ENCODE measurements around the gene KDM6A.
"Not testable (repeated sequence)": the region's sequence is repeated elsewhere in the genome, so short reads cannot be mapped to it uniquely, and the experiment has no call there.

Gene KDM6A

DNA sequence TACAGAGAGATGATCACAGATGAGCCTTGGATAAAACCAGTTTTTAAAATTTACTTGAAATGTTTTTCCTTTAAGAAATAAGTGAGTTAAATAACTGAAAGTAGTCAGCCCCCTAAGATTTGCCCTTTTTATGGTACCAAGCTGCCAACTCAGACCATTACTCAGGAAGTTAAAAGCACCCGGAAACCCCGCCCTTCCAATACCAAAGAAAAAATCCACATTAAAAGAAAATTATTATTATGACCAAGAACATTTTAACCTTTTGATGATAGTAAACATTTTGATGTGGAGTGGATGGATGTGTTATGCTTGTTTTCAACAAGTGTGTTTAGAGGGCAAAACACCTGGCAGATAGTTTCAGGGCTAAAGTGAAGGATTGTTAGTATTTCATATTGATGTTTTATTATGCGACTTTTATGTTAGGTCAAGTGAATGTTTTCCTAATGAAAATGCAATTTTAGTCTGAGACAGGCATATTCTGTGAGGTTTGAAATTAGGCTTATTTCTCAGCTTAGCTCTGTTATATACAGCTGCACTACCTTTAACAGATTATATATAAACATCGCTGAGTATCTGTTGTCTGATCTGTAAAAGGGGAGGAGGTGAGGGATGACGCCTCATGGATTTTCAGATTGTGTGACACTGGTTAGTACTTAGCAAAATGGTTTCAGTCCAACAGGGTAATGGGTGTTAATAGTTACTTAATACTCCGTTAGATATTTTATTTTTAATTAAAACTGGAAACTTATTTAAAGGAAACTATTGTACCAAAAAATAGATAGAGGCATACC lies 89.0 kb downstream of the KDM6A start:
- no peak for DNase-seq (ENCODE audit: low read depth)

DNA sequence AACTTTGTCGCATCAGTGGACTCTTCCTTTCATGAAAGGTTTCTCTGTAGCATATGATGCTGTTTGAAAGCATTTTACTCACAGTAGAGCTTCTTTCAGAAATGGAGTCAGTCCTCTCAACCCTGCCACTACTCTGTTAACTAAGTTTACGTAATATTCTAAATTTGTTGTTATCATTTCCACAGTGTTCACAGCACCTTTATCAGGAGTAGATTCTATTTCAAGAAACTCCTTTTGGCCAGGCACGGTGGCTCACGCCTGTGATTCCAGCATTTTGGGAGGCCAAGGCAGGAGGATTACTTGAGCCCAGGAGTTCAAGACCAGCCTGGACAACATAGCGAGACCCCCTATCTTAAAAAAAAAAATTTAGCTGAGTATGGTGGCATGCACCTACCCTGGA lies 90.0 kb downstream of the KDM6A start:
- DNase-seq (ENCODE audit: low read depth) = no peak

DNA sequence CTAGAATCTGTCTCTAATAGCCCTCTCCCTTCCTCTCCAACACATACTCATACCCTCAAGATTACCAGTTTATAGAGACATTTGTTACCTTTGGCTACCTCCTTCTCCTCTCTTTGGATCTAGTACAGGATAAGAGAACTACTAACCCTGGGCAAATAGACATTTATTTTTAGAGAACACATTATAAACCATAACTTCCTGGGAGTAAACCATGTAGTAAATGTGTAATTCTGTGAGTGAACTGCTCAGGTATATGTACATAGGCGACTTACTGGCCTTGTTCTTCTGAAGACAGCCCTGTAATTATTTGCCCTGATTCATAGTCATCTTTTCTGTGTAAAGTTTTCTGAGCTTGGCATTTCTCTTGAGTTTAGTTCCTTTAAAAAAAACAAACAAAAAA lies 94.2 kb downstream of the KDM6A start:
- DNase-seq (ENCODE audit: low read depth) = no peak

DNA sequence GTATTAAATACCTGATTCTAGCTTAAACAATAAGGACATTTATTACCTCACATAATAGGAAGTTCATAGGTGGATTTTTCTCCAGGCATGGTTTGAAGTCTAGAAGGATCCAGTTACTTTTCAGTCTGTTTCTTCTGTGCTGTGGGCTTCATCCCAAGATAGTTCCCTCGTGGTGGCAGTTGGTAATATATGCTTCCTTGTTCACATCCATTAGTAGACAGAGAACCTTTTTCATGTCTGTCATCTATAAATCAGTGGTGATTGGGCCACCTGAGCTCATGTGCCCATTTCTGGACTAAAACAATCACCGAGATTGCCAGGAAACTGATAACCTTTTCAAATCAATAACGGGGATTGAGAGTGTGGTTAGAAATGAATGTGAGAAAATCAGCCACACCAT lies 97.7 kb downstream of the KDM6A start:
- no peak for DNase-seq (ENCODE audit: low read depth)

DNA sequence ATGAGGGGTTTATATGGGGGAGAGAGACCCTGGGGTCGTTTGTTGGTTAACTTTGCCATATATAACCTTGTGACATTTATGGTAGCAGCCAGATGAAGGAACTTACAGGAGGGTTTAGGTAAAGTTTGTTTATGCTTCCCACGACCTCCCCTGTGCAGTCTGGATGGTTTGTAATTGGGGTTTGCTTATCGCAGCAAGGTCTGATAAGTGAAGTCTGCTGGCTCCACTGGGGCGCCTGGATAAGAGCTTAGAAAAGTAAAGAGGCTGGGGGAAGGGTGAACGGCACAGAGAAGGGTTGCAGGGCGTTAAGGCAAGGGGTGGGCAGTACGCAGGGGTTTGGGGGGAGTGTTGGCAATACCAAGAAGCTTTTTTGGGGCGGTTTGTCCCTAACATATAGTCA lies 98.7 kb downstream of the KDM6A start:
- DNase-seq (ENCODE audit: low read depth) = no peak

DNA sequence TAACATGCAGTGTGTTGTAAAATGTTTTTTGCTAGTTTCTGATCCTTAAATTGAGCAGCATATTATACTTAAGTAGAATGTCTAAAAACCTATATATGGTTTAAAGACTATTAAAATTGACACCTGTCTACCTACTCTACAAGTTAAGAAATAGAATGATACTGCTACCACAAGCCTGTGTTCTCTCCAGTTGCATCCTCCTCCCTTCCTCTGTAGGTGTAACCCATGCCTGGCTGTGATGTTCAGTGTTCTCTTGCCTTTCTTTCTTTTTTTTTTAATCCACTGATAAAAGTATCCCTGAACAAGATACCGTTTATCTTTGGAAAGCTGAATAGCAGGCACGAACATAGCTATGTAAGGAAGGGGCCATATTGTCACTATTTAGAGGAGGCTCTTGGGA lies 99.1 kb downstream of the KDM6A start:
- no peak for DNase-seq (ENCODE audit: low read depth)

DNA sequence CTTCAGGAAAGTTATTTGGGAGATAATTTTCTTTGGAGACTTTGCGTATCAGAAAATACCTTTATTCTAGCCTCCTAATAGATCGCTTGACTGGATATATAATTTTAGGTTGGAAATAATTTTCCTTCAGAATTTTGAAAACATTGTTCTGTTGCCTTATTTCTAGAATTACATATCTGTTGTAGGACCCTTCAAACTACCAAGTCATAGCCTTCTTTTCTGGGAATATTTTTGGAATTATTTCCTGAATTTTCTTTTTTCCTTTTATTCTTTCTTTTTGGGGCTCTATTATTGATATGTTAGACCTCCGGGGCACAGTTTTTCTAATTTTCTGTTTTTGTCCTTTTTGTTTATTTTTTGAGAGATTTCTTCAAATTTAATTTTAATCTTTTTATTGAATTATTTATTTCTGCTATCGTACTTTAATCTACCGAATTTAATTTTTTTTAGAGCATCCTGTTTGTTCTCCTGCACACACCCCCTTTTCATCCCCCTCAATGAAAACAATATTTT lies 100.5 kb downstream of the KDM6A start:
- DNase-seq (ENCODE audit: low read depth) = no peak

DNA sequence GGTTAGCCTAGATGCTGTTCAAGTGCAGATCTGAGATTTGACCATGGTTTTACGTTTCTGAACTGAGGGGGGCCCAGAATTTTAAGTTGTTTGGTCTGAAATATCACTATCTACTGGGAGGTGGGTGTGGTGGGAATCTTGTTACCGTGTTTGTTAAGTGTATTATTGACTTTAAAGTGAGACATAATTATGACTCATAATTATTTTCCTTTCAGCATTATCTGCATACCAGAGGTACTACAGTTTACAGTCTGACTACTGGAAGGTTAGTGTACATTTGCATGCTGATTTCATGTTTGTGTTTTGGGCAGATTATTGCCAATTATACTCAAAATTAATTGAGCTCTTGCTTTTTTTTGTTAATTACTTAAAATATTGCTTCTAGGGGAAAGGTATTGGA lies 101.5 kb downstream of the KDM6A start:
- no peak for DNase-seq (ENCODE audit: low read depth)

DNA sequence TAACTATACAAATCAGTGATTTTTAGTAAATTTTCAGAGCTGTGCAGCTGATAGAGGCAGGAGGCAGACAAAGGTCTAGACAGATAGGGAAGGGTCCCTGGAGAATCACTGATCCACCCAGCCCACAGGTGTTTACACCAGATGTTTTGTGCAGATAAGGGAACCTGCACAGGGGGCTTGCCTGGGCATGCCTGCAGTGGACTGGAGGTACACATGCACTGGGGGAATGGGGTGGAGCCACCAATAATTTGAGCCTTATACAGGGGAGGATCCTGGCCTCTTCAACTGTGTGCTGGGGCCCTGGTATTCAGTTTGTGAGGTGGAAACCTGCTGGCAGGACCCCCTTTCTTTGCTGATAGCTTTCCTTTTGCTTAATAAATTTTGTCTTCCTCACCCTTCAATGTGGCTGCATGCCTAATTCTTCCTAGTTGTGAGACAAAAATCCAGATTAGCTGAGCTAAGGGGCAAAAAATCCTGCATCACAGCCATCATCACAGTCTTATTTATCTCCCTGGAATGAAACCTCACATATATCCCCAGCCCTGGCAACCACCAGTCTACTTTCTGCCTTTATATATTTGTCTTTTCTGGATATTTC lies 102.8 kb downstream of the KDM6A start:
- no peak for DNase-seq (ENCODE audit: low read depth)

DNA sequence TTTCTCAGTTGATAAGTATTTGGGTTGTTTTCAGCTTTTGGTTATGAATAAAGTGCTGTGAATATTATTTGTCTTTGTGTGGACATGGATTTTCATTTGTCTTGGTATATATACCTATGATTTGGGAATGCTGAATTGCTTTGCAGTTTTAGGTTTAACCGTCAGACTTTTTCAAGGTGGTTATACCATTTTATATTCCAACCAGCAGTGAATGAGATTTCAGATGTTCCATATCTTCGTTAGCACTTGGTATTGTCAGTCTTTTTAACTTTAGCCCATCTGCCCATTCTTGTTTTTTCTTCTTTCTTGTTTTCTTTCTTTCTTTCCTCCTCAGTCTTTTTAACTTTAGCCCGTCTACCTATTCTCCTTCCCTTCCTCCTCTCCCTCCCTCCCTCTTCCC lies 106.0 kb downstream of the KDM6A start:
- no peak for DNase-seq (ENCODE audit: low read depth)

DNA sequence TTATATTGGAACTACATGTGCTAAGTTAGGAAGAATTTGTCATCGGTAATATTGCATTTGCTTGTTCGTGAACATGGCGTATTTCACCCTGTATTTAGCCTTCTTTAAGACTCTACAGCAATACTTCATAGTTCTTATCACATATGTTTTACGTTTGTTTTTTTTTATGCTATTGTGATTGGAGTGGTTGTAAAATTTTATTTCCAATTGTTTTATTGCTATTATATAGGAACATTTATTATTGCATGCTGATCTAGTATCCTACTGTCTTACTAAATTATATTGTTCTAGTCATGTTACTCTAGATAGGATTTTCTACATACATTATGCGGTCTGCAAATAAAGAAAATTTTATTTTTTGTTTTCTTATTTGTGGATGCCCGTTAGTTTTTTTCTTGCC lies 107.4 kb downstream of the KDM6A start:
- DNase-seq (ENCODE audit: low read depth) = no peak

DNA sequence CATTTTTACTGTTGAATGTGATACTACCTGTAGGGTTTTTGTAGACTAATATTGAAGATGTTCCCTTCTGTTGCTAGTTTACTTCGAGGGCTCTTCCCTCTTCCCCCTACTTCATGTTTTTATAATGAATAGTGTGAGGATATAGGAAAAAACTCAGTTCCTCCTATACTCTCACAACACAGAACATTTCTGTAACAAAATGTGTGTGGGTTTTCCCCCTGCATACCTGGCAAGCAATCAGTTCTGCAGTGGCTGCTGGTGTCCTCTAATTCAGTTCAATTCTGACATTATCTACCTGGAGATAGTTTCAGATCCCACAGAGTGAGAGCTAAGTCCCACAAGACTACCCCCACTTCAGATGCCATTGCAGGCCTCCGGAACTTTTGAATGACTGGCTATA lies 107.9 kb downstream of the KDM6A start:
- no peak for DNase-seq (ENCODE audit: low read depth)

DNA sequence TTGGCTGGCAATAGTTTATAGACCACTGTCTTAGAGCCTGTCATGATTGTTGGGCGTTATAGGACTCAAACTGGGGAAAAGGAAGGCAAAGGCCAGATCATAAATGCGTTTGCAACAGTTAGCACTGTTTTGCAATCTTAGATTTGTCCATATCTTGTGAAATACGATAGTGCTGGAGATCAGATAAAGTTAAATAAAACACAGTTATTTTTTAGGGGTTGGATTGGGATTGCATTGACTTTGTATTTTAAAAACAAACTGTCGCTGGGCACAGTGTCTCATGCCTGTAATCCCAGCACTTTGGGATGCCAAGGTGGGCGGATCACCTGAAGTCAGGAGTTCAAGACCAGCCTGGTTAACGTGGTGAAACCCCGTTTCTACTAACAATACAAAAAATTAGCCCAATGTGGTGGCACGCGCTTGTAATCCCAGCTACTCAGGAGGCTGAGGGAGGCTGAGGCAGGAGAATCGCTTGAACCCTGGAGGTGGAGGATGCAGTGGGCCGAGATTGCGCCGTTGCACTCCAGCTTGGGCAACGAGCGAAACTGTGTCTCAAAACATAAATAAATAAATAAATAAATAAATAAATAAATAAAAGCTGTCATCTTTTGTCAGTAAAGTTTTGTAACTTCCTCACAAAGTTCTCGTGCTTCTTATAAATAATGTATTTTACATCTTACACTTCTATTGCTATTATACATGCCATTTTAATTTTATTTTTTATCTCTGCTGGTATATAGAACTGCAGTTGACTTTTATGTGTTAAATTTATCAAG lies 117.2 kb downstream of the KDM6A start:
- DNase-seq (ENCODE audit: low read depth) = no peak

DNA sequence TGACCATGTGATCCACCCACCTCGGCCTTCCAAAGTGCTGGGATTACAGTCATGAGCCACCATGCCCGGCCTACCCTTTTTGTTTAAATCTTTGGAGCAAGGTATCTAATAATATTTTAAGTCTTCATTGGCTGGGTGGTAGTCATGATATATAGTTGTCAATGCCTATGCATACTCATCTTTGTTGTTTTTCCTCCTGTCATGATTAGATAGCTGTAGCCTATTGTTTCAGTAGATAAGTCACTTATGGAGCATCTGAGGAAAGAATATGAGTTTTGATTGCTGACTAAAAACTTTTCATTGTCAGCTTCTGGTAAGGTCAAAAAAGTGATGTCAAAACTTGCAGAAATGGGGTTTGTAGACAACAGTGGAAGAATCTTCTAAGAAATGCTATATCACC lies 119.8 kb downstream of the KDM6A start:
- no peak for DNase-seq (ENCODE audit: low read depth)

DNA sequence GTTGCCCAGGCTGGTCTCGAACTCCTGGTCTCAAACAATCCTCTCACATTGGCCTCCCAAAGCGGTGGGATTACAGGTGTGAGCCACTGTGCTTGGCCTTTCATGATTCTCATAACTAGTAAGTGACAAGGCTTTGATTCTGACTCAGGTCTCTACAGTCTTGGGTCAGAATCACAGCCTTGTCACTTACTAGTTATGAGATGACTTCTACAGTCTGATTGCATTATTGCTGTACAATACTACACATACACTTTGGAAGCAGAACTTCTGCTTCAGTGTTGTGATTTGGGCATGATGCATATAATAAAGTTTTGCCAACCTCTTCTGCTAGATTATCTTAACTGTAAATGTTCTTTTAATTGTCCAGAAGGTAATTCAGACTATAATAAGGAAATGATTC lies 123.3 kb downstream of the KDM6A start:
- no peak for DNase-seq (ENCODE audit: low read depth)

DNA sequence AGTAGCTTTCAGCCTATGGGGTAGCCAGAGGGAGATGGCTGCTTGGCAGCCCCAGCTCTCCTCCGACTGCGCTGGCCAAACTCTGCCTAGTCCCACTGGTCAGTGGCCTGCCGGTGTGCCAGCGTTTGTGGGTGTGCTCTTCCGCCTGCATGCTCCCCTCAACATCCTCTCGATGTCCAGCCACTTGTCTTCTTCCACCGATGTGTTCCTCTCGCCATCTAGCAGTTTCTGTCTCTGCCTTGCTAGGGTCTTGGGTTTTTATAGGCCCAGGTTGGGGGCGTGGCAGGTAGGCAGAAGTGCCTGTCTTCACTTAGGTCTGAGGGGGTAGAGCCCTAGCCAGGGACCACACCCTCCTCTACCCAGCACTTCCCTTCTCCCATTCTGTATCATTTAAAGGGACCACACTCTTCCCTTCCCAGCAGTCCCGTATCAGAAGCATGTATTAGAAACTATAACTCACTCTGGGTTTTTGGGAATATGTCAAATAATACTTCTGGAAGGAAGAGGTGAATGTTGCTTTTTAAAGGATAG lies 124.4 kb downstream of the KDM6A start:
- DNase-seq (ENCODE audit: low read depth) = no peak

DNA sequence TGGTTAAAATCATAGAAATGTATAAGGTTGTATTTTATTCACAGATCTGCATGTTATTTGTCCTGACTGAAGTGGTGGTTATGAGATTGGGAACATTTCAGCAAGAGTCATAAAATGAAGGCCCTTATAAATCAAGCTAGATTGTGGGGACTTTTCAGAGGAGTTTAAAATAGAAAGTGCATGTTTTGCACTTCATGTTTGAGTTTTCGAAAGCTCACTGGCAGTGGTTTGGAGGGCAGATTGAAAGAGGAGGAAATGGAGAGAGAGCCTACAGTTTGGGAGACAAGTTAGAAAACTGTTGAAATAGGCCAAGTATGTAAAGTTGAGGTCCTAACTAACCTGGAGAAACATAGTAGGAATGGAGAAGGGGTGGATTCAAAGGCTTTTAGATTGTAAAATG lies 124.9 kb downstream of the KDM6A start:
- DNase-seq (ENCODE audit: low read depth) = no peak

DNA sequence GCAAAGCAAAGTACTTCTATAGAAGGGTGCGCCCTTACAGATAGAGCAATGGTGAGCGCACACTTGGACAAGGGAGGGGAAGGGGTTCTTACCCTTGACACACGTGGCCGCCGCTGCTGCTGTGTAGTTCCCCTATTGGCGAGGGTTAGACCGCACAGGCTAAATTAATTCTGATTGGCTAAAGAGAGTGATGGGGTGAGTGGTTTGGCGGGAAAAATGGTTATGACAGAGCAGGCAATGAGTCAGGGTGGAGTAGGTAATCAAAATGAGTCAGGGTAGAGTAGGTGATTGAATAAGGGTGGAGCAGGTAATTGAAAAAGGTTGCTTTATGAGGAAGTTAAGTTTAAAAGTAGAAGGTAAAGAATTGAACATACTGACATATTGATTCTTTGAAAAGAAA lies 126.2 kb downstream of the KDM6A start:
- not testable (repeated sequence) for DNase-seq (ENCODE audit: low read depth)

DNA sequence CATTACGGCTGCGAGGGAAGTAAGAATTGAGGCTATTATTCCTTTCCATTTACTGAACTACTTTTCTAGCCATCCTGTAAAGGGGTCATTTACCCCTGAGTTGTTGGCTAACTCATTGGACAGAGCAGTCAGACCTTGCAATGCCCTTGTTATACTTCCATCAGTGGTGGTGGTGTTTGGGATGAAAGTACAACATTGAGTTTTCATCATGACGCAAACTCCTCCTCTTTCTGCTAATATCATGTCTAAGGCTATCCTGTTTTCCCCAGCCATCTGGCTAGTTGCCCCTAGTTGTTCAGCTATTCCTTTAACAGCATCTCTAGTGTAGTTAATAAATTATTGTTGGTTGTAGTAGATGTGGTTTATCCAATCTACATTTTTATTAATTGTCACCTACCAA lies 126.9 kb downstream of the KDM6A start:
- DNase-seq (ENCODE audit: low read depth) = not testable (repeated sequence)

DNA sequence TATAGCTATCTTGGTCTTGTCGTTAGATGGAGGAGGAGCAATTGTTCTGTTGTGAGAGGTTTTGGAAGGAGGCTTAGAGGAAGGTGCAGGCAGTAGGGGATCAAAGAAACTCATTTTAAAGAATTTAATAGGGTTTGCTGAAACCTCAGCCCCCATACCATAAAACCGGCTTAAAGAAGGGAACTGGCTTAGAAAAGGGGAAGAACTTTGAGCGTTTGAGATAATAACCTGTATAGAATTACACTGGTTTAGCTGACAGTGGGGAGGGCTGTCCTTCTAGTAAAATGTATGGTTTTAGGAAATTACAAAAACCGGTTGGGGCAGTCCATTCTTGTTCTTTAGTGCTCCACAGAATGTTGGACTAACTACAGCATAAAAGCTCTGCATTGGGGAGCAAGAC lies 128.1 kb downstream of the KDM6A start:
- DNase-seq (ENCODE audit: low read depth) = no peak

DNA sequence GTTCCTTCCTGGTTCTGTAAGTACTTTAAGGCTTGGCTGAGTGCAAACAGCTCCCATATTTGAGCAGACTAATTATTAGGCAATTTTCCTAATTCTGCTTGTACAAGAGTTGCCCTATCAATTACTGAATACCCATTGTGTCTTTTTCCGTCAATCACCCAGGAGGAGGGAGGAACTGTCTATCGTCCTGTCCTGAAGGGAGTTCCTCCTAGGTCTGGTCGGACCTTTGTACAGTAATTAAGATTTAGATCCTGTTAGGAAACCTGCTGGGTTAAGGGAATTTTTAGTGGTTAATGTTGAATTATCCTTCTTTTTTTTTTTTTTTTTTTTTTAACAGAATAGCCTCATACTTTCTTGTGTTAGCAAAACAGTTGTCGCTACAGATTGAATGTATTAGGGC lies 130.1 kb downstream of the KDM6A start:
- no peak for DNase-seq (ENCODE audit: low read depth)

DNA sequence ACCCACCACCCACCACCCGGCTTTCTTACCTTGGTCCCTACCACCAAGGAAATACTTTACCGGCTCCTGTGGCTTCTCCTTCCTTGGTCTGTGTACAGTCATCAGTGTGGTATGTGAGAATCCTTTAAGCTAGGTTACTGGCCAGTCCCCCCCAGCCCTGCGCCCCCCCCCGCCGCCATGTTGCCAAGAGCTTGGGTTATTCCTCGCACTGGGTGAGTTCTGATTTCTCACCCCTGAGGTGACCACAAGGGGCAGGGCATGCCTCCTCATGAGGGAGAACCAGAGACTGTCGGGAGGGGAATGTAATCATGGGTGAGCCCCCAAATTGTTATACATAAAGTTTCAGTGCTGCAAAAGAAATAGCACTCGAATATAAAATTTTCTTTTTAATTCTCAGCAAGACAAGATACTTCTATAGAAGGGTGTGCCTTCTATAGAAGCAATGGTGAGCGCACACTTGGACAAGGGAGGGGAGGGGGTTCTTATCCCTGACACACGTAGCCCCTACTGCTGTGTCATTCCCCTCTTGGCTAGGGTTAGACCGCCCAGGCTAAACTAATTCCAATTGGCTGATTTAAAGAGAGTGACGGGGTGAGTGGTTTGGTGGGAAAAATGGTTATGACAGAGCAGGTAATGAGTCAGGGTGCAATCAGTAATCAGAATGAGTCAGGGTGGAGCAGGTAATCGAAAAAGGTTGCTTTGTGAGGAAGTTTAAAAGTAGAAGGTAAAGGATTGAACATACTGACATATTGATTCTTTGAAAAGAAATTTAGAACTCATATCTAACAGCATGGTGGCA lies 133.2 kb downstream of the KDM6A start:
- DNase-seq (ENCODE audit: low read depth) = no peak

All from GM04503 (cell line).